GM19238 (cell line): ENCODE measurements around the gene PYDC1.
A peak's percentile ranks its signal among the peaks of the same experiment; 100 is the strongest.
"Not testable (repeated sequence)": the region's sequence is repeated elsewhere in the genome, so short reads cannot be mapped to it uniquely, and the experiment has no call there.

Experiments used
- DNase-seq: peaks from one replicate; pipeline ENCODE4 v3.0.0; 2011; ENCODE audit warnings: low spot score; ENCODE audit not compliant: insufficient read length

The PYDC1 gene

GRCh38 chr16:31216422-31217135 lies at the start of gene PYDC1:
TSS of gene PYDC1 (minus strand) at chr16:31217135. CDS start at chr16:31217028, 107 bp downstream.
- no peak for DNase-seq

- DNase-seq, result peak; percentile 67
Measured at GRCh38 chr16:31265329-31266245, 48.7 kb upstream of the PYDC1 start.

GRCh38 chr16:31262084-31262483 lies 45.1 kb upstream of the PYDC1 start:
- DNase-seq, result no peak

DNA sequence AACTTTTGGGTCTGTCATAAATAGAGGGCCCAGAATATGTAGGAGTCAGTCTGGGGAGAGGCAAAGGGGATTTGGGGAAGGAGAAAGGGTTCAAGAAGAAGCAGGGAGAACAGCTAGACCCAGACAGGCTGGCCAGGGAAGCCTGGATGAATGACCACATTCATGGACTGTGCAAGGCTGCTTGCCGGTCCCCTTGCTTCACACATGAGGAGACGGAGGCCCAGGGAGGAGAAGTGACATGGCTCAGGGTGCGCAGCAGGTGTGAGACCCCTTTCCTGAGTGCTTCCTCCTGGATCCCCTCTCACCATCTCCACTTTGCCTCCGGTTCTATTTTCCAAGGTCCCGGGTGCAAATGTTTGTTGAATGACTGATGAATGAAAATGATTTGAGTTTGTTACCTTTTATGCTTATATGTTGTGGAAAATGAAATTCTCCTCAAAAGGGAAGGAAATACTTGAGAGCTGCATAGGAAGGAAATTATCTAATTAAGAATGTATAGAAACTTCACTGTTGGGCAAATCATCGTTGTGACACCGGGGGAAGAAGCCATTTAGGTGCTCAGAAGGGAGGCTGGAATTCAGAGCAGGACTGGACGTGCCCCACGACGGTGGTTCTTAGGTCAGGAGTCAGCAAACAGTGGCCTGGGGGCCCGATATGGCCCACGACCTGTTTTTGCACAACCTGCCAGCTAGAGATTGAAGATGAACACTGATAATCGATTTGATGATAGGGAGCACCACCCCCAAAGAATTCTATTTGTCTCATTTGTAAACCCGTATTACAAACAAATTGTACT lies 43.4 kb upstream of the PYDC1 start:
- no peak for DNase-seq

DNA sequence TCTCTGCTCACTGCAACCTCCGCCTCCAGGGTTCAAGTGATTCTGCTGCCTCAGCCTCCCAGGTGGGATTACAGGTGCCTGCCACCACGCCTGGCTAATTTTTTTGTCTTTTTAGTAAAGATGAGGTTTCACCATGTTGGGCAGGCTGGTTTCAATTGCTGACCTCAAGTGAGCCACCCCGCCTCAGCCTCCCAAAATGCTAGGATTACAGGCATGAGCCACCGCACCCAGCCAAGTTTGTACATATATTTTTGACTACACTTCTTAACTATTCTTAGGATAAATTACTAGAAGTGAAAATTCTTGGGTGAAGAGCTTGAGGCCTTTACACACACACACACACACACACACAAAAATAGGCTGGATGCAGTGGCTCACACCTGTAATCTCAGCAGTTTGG lies 41.4 kb upstream of the PYDC1 start:
- DNase-seq, result no peak

- DNase-seq, result no peak
Measured at GRCh38 chr16:31256466-31256865, 39.5 kb upstream of the PYDC1 start.

DNA sequence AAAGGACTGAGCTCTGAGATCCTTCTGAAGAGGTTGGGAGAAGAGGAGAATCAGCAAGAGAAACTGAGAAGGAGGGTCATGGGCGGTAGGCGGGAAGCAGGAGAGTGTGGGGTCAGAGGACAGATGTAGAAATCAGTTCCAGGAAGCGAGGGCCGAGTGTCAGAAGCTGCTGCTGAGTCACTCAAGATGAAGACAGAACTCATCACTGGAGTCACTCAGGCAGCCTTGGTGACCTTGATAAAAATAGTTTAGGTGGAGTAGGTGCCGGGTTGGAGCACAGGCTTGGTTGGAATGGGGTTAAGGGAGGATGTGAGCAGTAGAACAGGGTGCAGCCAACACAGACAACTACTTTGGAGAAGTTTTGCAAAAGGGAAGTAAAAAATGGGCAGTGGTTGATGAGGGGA lies 36.7 kb upstream of the PYDC1 start:
- no peak for DNase-seq

GRCh38 chr16:31251435-31251834 lies 34.5 kb upstream of the PYDC1 start:
- no peak for DNase-seq

GRCh38 chr16:31250782-31251384 lies 33.9 kb upstream of the PYDC1 start:
- no peak for DNase-seq

GRCh38 chr16:31248344-31248743 lies 31.4 kb upstream of the PYDC1 start:
- no peak for DNase-seq

DNA sequence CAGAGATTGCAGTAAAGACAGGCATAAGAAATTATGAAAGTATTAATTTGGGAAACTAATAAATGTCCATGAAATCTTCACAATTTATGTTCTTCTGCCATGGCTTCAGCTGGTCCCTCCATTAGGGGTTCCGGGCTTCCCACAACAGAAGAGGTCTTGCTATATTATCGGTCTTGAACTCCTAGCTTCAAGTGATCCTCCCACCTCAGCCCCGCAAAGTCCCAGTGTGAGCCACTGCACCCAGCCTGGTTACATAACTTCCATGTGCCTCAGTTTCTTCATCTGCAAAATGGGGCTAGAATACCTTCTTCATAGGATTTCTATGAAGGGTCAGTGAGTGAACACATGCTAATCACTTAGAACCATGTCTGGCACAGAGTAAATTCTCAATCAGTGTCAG lies 29.4 kb upstream of the PYDC1 start:
- no peak for DNase-seq

DNA sequence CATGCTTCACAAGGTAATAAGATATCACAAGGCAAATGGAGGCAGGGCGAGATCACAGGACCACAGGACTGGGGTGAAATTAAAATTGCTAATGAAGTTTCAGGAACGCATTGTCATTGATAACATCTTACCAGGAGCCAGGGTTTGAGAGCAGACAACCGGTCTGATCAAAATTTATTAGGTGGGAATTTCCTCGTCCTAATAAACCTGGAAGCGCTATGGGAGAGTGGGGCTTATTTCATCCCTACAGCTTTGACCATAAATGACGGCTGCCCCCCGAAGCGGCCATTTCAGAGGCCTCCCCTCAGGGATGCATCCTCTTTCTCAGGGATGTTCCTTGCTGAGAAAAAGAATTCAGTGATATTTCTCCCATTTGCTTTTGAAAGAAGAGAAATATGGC lies 28.7 kb upstream of the PYDC1 start:
- DNase-seq, result not testable (repeated sequence)

DNA sequence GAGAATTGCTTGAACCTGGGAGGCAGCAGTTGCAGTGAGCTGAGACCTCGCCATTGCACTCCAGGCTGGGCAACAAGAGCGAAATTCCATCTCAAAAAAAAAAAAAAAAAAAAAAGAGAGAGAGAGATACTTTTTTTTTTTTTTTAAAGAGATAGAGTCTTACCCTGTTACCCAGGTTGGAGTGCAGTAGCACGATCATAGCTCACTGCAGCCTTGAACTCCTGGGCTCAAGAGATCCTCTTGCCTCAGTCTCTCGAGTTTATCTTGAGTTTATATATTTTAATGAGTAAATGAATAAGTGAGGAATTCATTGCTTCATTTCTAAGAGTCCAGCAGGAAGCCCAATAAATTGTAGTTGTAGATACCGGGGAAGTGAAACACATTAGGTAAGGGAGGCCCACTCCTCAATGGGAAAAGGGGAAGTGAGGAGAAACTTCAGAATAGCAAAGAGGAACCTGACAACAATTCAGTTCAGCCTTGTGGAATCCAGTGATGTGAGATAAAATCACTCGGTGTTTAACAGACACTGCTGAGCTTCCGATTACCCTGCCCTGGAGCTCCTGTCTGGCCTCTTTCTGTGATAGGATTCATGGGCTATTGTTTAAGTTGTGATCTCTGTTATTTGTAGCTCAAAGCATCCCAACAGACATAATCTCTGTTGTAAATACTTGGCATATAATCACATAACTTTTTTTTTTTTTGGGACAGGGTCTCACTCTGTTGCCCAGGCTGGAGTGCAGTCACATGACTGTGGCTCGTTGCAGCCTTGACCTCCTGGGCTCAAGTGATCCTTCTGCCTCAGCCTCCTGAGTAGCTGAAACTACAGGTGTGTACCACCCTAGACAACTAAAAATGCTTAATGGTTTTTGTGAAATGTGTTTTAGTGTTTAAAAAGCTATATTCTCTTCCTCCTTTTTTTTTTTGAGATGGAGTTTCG lies 27.1 kb upstream of the PYDC1 start:
- DNase-seq, result no peak

GRCh38 chr16:31242206-31242605 lies 25.3 kb upstream of the PYDC1 start:
- no peak for DNase-seq

- DNase-seq, result no peak
Measured at GRCh38 chr16:31238041-31238440, 21.1 kb upstream of the PYDC1 start.

GRCh38 chr16:31229501-31229900 lies 12.6 kb upstream of the PYDC1 start:
- no peak for DNase-seq

- no peak for DNase-seq
Measured at GRCh38 chr16:31228206-31228605, 11.3 kb upstream of the PYDC1 start.

- DNase-seq, result no peak
Measured at GRCh38 chr16:31225193-31225592, 8.3 kb upstream of the PYDC1 start.

DNA sequence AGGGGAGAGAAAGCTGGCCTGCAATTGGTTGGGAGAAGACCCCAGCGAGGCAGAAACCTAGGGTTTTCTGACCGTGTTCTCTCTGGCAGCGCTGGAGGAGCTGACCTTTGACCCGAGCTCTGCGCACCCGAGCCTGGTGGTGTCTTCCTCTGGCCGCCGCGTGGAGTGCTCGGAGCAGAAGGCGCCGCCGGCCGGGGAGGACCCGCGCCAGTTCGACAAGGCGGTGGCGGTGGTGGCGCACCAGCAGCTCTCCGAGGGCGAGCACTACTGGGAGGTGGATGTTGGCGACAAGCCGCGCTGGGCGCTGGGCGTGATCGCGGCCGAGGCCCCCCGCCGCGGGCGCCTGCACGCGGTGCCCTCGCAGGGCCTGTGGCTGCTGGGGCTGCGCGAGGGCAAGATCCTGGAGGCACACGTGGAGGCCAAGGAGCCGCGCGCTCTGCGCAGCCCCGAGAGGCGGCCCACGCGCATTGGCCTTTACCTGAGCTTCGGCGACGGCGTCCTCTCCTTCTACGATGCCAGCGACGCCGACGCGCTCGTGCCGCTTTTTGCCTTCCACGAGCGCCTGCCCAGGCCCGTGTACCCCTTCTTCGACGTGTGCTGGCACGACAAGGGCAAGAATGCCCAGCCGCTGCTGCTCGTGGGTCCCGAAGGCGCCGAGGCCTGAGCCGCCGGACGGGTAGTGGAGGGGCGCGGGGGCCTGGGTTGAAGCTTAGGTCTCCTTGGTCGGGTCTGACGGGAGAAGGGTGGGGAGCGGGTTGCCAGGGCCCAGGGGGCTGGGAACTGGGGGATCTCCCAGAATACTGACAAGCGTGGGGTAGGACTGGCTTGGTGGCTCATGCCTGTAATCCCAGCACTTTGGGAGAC lies 7.4 kb upstream of the PYDC1 start:
- no peak for DNase-seq
